NCI-H128 (cell line): Measurements from ENCODE around the gene XYLT1.

Experiments
- DNase-seq: peaks from one replicate; lab custom pipeline; 2025; ENCODE audit not compliant: unreplicated experiment; lab: John Stamatoyannopoulos, UW

XYLT1 gene

DNA sequence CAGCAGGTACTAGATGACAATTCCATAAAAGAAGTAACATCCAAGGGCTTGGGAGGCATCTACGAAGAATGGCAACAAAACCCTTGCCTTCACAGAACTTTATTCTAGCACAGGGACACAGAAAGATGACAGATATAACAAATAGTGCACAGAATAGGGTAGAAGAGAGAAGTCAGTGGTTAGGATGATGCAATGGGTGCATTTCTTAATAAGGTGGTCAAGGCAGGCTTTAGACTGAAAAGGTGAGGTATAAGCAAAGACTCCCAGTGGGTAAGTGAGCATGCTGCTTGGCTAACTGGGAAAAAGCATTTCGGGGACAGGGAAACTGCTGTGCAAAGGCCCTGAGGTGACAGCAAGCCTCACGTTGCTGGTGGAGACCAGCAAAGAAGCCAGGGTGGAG is 175.9 kb downstream of the XYLT1 start:
- DNase-seq = no peak

DNA sequence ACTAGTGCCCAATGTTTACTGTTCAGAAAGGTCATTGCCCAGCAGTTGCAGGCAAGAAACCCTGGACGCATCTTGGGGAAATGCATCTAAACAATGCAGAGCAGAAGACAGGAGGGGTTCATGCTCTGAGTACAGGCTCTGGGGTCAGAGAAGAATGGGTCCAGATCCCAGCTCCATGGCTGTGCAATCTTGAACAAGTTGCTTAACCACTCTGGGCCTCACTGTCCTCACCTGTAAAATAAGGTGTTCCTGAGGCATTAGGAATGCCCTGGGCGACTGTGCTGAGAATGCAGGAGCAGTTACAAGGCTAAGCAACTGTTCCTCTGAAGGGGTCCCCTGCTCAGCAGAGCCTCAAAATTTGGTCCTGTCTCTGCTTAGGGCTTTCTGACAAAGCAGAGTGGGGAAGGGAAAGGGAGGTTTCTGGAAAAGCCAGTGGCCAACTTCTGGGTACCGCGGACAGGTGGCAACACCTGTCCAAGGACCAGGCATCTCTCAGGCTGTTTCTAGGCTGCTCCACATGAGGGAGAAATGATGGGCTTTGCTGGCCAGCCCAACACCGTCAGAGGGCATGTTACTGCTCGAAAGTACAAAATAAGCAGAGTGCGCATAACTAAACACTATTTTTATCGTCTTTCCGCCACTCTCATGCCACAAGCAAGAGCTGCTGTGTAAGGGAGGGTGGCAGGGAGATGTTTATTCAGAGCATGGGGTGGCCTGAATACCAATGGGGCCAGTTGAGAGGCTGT is 176.8 kb downstream of the XYLT1 start:
- no peak for DNase-seq

DNA sequence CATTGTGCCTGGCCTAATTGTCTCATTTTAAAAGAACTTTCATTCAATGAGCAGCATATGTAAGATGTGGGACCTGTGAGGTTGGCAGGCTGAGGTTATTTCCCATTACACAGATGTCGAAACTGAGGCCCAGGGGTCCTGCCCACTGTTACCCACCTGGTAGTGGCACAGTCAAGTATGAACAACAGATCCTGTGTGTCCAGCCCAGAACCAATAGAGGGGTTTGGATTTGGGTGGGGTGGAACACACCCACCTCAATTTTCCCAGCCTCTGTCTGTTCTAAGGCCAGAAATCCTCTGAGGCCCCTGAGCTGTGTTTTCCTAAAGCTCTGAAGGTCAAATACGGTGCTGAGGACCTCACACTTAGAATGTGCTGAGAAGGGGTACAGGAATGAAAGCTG is 179.5 kb downstream of the XYLT1 start:
- no peak for DNase-seq

DNA sequence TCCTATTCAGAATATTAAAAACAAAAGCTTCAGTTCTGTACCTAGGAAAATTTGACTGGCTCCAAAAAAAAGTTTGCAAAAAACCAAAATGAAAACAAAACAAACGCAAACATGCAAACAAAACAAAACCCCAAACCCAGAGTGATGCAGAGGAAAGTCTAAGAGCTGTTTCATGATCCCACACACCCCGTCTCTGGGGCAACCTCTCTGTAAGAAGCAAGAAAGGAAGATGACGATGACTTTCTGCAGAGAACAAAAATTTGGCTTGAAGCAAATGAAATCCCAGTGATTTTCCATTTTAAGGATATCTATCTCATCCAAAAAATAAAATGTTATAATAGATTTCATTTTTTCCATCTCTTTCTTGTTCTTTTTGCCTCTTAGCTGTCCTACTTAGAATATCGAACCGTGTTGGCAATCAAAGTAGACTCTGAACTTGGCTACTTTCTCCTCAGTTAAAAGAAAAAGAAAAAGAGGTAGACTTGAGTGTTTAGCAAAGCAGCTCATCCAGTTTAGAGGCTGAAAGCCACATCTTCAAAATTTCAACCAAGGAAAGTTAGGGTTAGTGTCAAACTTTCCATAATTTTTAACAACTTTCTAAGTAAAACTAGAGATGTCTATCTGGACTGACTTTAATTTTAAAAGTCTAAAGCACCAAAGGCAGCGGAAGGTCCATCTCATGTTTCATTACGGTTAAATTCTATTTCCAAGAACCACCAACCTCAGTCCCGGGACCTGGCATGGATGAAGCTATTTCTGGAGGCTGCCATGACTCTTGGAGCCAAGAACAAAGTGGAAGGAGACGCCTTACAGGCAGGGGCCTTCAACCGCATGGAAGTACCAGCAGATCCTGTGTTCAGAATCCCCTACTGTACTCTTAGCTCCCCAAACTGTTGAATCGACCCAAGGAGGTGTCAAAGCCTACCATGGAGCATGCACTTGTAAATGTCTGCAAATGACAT is 180.8 kb downstream of the XYLT1 start:
- no peak for DNase-seq

DNA sequence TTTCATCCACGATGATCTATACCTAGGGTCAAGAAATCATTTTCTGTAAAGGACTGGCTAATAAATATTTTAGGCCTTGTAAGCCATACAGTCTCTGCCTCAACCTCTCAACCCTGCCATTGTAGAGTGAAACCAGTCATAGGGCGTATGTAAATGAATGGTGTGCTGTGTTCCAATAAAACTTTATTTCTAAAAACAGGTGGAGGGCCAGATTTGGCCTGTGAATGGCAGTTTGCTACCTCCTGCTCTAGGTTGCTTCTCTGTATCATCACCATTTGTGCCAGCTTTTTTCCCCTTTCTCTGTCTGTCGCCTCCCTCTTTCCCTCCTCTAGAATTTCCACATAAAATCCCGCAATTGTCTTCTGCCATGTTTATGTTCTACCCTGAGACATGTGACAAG is 181.7 kb downstream of the XYLT1 start:
- no peak for DNase-seq

DNA sequence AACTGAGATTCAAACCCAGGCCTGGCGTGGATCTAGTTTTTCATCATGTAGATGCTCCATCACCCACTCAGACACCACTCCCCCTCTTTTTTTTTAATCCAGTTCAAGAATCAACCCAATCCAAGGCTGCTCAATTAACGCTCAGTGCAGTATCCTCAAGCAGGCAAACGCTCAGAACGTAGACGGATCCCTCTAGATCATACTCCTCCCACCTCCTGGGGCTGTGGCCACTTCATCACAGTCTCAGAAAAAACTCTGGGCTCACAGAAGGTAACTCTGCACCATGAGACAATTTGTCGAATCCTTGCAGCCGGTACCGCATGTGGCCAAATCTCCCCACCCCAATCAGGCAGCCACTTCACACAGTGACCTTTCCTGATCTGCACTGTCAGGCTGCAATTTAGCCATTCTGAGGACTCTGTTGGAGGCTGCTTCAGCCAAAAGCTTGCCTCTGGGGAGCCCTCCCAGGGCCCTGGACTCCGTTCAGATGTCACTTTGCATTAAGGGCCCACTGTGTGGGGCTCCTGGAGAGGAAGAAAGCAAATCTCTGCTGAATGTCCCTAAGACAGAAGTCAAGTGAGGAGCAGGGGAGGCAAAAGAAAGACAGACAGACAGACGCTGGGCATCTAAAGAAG is 183.5 kb downstream of the XYLT1 start:
- DNase-seq = no peak

DNA sequence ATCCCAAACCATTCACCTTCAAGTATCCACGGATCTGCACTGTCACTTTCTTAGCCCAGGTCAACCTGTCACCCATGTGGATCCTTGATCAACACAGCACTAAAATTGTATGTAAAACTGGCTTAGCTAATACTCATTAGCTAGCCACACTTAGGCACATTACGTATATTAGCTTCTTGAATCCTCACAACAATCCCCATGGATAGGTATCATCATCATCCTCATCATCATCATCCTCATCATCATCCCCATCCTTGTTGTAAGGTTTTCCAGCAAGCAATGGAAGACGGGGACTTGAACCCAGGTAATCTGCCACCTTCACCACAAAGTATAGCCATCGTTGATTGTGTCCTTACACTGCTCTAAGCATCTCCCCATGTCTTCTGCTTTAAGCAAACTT is 184.3 kb downstream of the XYLT1 start:
- no peak for DNase-seq

DNA sequence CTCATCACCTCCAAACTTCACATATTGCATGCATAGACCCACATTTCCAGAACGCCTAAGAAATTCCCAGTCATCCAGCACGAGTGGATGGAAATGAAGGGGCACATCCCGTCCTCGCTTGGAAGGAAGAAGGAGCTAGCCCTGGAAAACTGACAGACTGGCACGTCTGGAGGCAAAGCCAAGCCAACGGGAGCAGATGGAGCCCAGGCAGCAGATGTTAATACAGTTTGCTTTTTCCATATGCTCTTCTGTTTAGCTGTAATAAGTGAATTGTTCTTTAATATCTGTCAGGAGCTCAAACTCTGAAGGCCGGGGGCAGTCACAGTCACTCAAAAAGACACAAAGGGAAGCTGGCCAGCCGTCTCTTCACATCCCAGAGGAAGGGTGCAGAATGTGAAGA is 187.7 kb downstream of the XYLT1 start:
- DNase-seq = no peak

DNA sequence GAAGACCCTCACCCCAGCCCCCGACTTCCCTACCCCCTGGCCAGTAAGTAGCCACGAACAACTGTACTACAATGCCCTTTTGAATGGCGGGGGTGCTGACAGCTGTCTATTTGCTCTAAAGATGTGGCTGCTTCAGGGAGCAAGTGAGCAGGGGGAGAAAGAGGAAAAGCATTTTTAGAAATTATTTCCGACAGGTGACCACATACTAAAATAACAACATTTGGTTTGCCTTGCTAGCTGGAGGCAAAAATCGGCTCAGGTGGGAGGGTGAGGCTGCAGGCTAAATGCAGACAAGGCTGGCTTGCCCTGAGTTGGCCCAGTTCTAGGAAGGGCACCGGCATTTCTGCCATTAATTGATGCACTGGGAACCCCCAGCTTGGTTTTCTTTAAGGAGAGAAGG is 188.5 kb downstream of the XYLT1 start:
- DNase-seq = no peak

DNA sequence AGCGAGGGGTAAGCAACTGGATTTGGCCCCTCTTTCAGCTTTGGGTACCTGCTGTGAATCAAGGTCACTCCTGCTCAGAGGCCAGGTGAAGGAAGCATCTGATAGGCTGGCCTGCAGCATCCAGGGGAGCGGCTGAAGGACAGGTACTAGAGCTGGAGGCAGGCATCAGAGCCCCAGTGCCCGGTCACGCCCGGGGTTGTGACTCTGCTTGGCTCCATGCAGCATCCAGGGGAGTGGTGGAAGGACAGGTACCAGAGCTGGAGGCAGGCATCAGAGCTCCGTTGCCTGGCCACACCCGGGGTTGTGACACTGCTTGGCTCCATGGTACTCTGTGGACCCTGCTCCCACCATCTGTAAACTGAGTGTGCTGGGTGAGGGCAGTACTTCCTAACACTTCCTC is 189.7 kb downstream of the XYLT1 start:
- no peak for DNase-seq

DNA sequence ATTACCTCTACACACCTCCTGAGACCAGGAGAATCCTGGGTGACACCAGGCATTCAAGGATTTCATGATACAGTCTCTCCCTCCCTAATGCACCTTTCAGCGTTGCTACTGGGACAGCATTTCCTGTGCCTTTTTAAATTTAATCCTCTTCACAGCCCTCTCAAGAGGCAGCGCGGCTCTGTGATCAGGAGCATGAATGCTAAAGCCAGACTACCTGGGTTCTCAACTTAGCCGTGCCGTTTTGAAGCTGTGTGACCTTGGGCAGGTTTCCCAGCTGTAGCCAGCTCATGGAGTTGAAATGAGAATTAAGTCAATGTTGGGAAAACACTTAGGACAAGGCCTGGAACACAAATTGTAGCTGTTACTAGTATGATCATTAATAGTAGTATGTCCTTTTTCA is 191.8 kb downstream of the XYLT1 start:
- DNase-seq = no peak

DNA sequence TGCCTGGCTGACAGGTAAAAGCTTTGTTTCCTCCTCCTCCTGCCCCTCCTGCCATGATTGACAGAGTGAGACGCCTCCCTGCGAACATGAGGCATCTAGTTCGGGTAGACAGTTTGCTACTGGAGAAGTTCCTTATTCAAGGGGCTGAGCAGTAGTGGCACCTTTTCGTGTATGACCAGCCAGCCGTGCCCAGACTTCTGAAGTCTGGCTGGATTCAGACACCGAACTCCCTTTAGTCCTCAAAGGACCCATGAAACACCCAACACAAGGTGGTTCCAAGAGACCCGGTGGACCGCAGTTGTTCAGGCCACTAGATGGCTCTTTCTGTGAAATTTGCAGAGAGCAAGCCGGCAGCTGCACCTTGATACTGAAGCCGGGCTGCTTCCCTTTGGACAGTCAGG is 192.8 kb downstream of the XYLT1 start:
- no peak for DNase-seq

DNA sequence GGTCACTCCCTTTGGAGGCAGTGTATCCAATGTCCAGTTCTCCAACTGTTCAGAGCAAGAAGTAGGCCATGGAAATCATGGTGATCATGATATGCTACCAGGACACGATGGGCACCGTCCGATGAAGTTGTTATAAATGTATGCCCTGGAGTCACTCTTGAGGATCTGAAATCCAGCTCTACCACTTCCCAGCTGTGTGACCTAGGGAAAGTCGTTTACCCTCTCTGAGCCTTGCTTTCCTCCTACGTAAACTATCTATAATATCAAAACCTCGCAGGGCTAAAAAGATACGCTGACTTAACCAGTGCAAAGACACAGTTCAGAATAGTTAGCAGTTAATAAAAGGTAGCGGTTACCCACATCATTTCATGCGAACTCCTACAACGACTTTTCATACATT is 194.2 kb downstream of the XYLT1 start:
- no peak for DNase-seq

DNA sequence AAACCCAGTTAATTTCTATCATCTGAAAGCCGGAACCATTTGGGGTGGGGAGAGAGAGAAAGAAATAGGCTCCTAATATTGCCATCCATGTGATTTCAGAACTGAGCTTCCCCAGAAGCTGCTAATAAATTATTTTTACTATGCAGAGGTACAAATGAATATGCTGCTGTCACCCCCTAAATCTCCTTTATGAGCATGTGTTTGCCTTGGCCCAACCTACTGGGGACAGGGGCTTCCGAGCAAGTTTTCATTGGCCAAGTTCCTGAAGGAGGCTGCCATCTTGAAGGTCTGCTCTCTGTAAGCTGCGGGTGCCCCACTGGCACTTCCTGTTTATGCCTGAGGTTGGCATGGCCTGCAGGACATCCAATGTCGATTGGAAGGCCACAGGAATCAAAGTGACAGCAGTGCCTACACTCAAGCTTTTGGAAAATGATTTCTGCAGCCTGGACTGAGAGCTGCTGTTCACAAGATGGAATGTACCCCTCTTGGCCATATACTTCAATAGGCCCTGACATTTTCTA is 194.7 kb downstream of the XYLT1 start:
- DNase-seq = no peak

DNA sequence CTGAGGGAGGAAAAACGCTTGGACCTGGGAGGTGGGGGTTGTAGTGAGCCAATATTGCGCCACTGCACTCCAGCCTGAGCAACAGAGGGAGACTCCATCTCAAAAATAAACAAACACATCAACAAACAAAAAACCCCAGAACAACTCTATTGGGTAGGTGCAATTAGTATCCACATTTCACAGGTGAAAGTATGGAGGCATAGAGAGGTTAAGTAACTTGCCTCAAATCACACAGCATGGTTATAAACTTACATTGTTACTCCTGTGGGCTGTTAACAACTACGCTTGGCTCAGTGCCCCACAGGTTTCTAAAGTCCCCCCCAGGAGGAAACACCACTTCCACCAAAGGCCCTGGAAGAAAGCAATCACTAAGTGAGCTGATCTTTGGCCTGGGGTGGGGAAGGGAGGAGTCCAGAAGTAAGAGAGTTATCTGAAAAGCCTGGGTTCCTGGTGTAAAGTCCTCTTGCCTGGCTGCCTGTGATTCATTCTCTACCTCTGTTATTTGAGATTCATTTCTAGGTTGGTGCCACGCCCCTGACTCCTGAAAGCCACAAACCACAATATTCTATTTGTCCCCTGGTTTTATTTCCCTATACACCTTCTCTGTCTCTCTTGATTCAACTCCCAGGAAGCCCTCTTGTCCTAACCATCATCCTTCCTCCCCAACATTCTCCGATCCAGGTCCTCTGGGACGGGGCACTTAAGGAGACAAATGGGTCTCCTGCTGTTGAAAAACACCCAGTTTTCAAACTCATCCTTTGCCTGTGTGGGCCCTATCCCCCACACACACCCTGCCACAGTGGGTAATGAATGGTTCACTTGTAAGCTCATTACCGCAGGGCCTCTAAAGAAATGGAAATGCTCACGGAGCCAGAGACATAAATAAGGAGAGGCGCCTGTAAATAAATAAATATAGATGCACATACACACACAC is 195.4 kb downstream of the XYLT1 start:
- no peak for DNase-seq

DNA sequence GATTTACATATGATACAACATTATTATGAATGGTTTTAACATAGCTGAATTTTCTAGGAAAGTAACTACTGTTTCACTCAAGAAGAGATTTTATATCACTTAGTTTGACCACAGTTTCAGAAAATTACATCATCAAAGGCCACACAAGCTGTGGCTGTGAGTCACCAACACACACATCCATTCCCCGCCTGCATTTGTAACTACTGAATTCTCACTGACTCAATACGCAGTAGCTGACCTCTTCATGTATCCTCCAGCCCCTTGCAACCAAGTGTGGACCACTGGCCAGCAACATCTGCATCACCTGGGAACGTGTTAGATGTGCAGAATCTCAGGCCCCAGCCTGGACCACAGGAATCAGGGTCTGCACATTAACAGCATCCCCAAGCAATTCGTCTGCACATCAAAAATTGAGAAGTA is 197.6 kb downstream of the XYLT1 start:
- DNase-seq = no peak

DNA sequence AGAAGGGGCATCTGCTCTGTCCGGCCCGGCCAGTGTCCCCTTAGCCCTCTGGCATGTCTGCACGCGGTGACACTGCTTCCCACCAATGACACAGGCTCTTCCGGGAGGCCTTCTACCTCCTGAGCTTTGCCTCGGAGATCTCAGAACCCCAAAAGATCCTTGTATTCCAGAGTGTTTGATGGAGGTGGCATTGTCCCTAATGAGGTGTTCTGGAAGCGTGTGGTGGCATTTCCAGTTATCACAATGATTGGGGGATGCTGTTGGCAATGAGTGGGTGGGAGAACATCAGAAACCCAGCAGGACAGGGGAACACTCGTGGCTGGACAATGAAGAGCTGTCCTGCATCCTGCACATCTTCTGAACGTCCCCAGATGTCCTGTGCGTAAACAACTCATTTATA is 198.0 kb downstream of the XYLT1 start:
- DNase-seq = no peak

DNA sequence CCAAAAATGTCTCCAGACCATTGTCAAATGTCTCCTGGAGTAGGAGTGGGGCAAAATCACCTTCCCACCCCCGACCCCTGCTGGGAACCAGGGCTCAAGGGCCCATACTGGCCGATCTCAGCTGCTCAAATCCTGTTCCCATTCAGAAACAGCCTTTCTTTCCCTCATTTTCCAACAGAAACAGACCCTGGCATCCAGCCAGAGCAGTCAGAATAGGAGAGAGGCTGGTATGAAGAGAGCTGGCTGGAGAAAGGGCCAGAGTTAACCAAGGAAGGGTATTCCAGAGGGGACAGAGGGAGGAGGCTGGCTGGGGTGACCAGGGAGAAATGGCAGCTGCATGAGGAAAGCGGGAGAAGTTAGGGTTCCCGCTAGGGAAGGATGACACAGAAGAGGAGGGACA is 199.1 kb downstream of the XYLT1 start:
- no peak for DNase-seq

DNA sequence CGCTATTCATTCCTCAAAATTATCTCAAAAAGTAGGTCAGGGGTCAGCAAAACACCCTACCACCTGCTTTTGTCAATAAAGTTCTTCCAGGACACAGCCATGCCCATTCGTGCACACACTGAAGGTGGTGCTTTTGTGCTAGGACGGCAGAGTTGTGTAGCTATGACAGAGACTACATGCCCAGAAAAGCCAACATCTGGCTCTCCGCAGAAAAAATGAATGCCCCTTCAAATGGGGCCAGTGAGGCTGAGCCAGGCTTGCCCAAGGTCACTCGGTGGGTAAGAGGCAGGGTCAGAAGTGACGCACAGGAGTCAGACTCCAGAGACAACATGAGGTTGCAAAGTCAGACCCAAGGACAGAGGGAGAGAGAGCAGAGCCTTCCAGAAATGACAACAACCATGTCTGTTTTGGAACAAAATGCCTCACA is 200.1 kb downstream of the XYLT1 start:
- no peak for DNase-seq

DNA sequence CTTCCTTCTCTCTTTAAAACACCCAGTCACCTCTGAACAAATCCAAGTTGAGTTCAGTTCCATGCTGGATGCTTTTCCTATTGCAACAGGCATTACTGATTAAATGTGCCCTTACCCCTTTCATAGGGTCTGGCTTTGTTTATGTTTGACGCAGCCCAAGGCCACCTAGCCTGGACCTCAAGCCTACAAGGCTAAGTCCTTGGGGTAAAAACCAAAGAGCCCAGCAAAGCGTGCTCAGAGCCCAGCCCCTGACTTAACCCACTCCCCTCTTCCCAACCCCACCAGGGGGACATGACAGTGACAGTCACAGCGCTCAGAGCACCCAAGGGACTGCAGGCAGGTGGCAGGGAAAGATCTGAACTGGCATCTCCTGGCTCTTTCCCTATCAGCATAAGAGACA is 200.6 kb downstream of the XYLT1 start:
- no peak for DNase-seq

DNA sequence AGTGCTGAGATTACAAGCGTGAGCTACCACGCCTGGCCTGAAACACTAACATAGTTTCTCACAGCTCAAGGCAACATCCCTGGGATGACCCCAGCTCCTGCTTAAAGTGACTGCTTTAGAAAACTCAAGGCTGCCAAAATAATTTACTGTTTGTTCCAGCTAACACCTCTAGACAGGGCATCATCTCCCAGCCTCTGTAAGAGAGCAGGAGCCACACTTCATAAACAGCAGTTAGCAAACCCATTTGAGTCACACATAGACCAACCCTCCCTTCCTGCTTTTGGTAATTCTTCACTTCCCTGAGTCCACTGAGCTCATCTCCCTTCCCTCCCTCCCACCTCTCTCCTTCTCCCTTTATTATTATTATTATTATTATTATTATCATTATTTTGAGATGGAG is 201.3 kb downstream of the XYLT1 start:
- DNase-seq = no peak
